ENCODE measurements around the gene ENPP6.

DNA sequence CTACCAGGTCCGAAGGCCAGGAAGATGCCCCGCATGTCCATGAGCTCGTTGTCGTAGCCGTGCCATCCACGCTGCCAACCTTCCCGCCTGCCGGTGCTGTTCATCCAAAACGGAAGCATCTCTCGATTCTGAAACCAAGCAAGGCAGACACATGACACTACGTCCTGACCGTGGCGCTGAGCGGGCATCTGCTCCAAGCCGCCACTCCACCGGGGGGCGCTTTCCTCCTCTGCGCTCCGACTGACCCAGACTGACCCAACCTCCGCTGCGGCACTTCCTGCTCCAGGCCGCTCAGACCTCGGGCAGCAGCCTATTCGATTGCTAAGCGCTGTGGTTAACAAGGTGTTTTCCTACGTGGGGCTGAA, 120.5 kb downstream of the ENPP6 start:
- TF ChIP-seq, protein P1, sequence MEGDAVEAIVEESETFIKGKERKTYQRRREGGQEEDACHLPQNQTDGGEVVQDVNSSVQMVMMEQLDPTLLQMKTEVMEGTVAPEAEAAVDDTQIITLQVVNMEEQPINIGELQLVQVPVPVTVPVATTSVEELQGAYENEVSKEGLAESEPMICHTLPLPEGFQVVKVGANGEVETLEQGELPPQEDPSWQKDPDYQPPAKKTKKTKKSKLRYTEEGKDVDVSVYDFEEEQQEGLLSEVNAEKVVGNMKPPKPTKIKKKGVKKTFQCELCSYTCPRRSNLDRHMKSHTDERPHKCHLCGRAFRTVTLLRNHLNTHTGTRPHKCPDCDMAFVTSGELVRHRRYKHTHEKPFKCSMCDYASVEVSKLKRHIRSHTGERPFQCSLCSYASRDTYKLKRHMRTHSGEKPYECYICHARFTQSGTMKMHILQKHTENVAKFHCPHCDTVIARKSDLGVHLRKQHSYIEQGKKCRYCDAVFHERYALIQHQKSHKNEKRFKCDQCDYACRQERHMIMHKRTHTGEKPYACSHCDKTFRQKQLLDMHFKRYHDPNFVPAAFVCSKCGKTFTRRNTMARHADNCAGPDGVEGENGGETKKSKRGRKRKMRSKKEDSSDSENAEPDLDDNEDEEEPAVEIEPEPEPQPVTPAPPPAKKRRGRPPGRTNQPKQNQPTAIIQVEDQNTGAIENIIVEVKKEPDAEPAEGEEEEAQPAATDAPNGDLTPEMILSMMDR (IDR thresholded peaks at IDR 0.05): peak in 4 of 6 experiments; percentile 19 to 44 (median 34)
- TF ChIP-seq POLR2A (IDR thresholded peaks at IDR 0.05): no peak
